Breast epithelium (tissue), 3 donors: Measurements from ENCODE around the gene NPIPB9.
"Not testable (repeated sequence)": the region's sequence is repeated elsewhere in the genome, so short reads cannot be mapped to it uniquely, and the experiment has no call there.

Experiments
- POLR2AphosphoS5 ChIP-seq, 3 donors: sonication (generic); formaldehyde crosslinking; IDR thresholded peaks; one replicate each; pipeline ENCODE4 v1.6.1; 2017; ENCODE audit warnings: antibody characterized with exemption in 3 of 3
- TF ChIP-seq, protein P1 (sequence below), 3 donors: fragments of 450-650 bp; IDR thresholded peaks; one replicate each; pipeline ENCODE4 v1.5.1; 2016 to 2017; ENCODE audit warnings: antibody characterized with exemption in 3 of 3, mild to moderate bottlenecking in 3 of 3, moderate library complexity in 3 of 3

DNA sequence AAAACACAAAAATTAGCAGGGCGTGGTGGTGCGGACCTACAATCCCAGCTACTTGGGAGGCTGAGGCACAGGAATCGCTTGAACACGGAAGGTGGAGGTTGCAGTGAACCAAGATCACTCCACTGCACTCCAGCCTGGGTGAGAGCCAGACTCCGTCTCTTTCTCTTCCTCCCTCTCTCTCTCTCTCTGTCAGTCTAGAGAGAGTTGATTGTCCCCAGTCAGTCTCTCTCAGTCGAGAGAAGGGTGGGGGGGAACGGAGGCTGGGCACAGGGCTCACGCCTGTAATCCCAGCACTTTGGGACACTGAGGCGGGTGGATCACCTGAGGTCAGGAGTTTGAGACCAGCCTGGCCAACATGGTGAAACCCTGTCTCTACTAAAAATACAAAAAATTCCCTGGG is 10.3 kb upstream of the NPIPB9 start:
- TF ChIP-seq, protein P1, sequence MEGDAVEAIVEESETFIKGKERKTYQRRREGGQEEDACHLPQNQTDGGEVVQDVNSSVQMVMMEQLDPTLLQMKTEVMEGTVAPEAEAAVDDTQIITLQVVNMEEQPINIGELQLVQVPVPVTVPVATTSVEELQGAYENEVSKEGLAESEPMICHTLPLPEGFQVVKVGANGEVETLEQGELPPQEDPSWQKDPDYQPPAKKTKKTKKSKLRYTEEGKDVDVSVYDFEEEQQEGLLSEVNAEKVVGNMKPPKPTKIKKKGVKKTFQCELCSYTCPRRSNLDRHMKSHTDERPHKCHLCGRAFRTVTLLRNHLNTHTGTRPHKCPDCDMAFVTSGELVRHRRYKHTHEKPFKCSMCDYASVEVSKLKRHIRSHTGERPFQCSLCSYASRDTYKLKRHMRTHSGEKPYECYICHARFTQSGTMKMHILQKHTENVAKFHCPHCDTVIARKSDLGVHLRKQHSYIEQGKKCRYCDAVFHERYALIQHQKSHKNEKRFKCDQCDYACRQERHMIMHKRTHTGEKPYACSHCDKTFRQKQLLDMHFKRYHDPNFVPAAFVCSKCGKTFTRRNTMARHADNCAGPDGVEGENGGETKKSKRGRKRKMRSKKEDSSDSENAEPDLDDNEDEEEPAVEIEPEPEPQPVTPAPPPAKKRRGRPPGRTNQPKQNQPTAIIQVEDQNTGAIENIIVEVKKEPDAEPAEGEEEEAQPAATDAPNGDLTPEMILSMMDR (IDR thresholded peaks at IDR 0.05): not testable (repeated sequence)
- not testable (repeated sequence) for TF ChIP-seq POLR2AphosphoS5 (IDR thresholded peaks at IDR 0.05)
